ENCODE data around the gene SEC14L3. TPM values are rescaled to one million over a fixed set of nuclear protein-coding genes. Genes with fewer than 3 reads are reported as not detected.

Gene SEC14L3
- total and polyA plus RNA-seq, 2 donors (not counting 1 experiment from before 2014, with no cell fraction given) = not detected

GRCh38 chr22:30439836-30440235, 32.0 kb downstream of the SEC14L3 start:
- ChIA-PET CTCF (interaction anchor here (0.6 kb wide), 1 partner anchor 18 kb away, joined by 3 read pairs; no protein-coding TSS in a partner anchor), POLR2A (interaction anchor here (0.6 kb wide), 1 partner anchor 8 kb away, joined by 3 read pairs; no protein-coding TSS in a partner anchor)
- no peak overlapping the region for H3K4me3 Mint-ChIP-seq
- Histone ChIP-seq H3K36me3 (replicated peaks in 1 of 2; ENCODE audit: control extremely low read depth in 1 of 2, control insufficient read depth in 1 of 2, extremely low read depth in 1 of 2, insufficient read depth in 2 of 2, low read length in 1 of 2) (no peaks in the 10 kb centered on the region), H3K27me3 (replicated peaks in 1 of 4; ENCODE audit: control extremely low read depth in 1 of 4, control insufficient read depth in 3 of 4, insufficient read depth in 4 of 4, low read length in 3 of 4) (peaks cover 0 to 26% (median 1%) of the 10 kb centered on the region in 4 experiments), H3K79me2 (ENCODE audit: control insufficient read depth, insufficient read depth, low read length) (no peaks in the 10 kb centered on the region), H3K4me2 (replicated peaks; ENCODE audit: low read depth, low read length, poor library complexity, severe bottlenecking) (no peak overlapping the region), H3K9ac (ENCODE audit: low read length) (no peak overlapping the region), H3K4me3 (ENCODE audit: control extremely low read depth in 1 of 5, extremely low read depth in 1 of 5, insufficient read depth in 1 of 5, low read depth in 2 of 5, low read length in 4 of 5) (no peak overlapping the region), H3K4me1 (ENCODE audit: control insufficient read depth in 2 of 2, insufficient read depth in 2 of 2, low read length in 2 of 2) (peaks cover 17 to 23% of the 10 kb centered on the region in 2 donors), H3K9me3 (ENCODE audit: control extremely low read depth in 1 of 3, control insufficient read depth in 2 of 3, insufficient read depth in 1 of 3, low read length in 2 of 3) (peaks cover 0 to 33% (median 16%) of the 10 kb centered on the region in 3 donors), H4K20me1 (ENCODE audit: control insufficient read depth, insufficient read depth, low read length, poor library complexity, severe bottlenecking) (no peaks in the 10 kb centered on the region), H2AFZ (ENCODE audit: insufficient read depth, low read depth, low read length, poor library complexity, severe bottlenecking) (no peak overlapping the region), H3K27ac (ENCODE audit: low read length in 2 of 2) (no peak overlapping the region)
- peaks cover 21% of the 10 kb centered on the region for H3K4me1 Mint-ChIP-seq
- peaks cover 15% of the 10 kb centered on the region for H3K9me3 Mint-ChIP-seq (ENCODE audit: insufficient read depth)
- ATAC-seq (ENCODE audit: low read depth) (no peak), DNase-seq (no peak)
- H3K27me3 Mint-ChIP-seq = peaks cover 37% of the 10 kb centered on the region
- intact Hi-C loops (cut with micrococcal nuclease) = no loop called here
- no peak for TF ChIP-seq EZH2 (IDR thresholded peaks at IDR 0.05; ENCODE audit: borderline replicate concordance, insufficient read depth, low read depth, low read length, poor library complexity, severe bottlenecking)
- TF ChIP-seq CTCF (IDR thresholded peaks at IDR 0.05) = no peak
- 88% methylated on average over 10 of the region's 11 CpGs for WGBS (ENCODE audit: insufficient coverage)
- no peak overlapping the region for H3K27ac Mint-ChIP-seq

- peaks cover 33% of the 10 kb centered on the region for H3K27me3 Mint-ChIP-seq
- ChIA-PET CTCF (interaction anchor here (0.6 to 1.3 kb wide), 2 partner anchors 15 to 18 kb away, joined by 3 to 4 read pairs; no protein-coding TSS in a partner anchor), POLR2A (interaction anchor here (0.6 kb wide), 1 partner anchor 9 kb away, joined by 3 read pairs; no protein-coding TSS in a partner anchor)
- Histone ChIP-seq H4K20me1 (ENCODE audit: control insufficient read depth, insufficient read depth, low read length, poor library complexity, severe bottlenecking) (no peaks in the 10 kb centered on the region), H3K9ac (ENCODE audit: low read length) (no peak overlapping the region), H3K4me1 (ENCODE audit: control insufficient read depth in 2 of 2, insufficient read depth in 2 of 2, low read length in 2 of 2) (peaks cover 17 to 23% of the 10 kb centered on the region in 2 donors), H3K4me3 (ENCODE audit: control extremely low read depth in 1 of 5, extremely low read depth in 1 of 5, insufficient read depth in 1 of 5, low read depth in 2 of 5, low read length in 4 of 5) (no peak overlapping the region), H2AFZ (ENCODE audit: insufficient read depth, low read depth, low read length, poor library complexity, severe bottlenecking) (no peak overlapping the region), H3K9me3 (ENCODE audit: control extremely low read depth in 1 of 3, control insufficient read depth in 2 of 3, insufficient read depth in 1 of 3, low read length in 2 of 3) (peaks cover 0 to 36% (median 16%) of the 10 kb centered on the region in 3 donors), H3K79me2 (ENCODE audit: control insufficient read depth, insufficient read depth, low read length) (no peaks in the 10 kb centered on the region), H3K36me3 (replicated peaks in 1 of 2; ENCODE audit: control extremely low read depth in 1 of 2, control insufficient read depth in 1 of 2, extremely low read depth in 1 of 2, insufficient read depth in 2 of 2, low read length in 1 of 2) (no peaks in the 10 kb centered on the region), H3K4me2 (replicated peaks; ENCODE audit: low read depth, low read length, poor library complexity, severe bottlenecking) (no peak overlapping the region), H3K27me3 (replicated peaks in 1 of 4; ENCODE audit: control extremely low read depth in 1 of 4, control insufficient read depth in 3 of 4, insufficient read depth in 4 of 4, low read length in 3 of 4) (peaks cover 0 to 22% (median 1%) of the 10 kb centered on the region in 4 experiments), H3K27ac (ENCODE audit: low read length in 2 of 2) (no peak overlapping the region)
- H3K27ac Mint-ChIP-seq = no peak overlapping the region
- TF ChIP-seq CTCF (IDR thresholded peaks at IDR 0.05) (no peak), EZH2 (IDR thresholded peaks at IDR 0.05; ENCODE audit: borderline replicate concordance, insufficient read depth, low read depth, low read length, poor library complexity, severe bottlenecking) (no peak)
- H3K9me3 Mint-ChIP-seq (ENCODE audit: insufficient read depth) = peaks cover 15% of the 10 kb centered on the region
- no peak for DNase-seq
- intact Hi-C loops (cut with micrococcal nuclease) = no loop called here
- no peak overlapping the region for H3K4me3 Mint-ChIP-seq
- ATAC-seq (ENCODE audit: low read depth) = no peak
- peaks cover 24% of the 10 kb centered on the region for H3K4me1 Mint-ChIP-seq
- WGBS (ENCODE audit: insufficient coverage) = 92% methylated on average over 4 of the region's 4 CpGs
Observed at GRCh38 chr22:30439226-30439625, 32.6 kb downstream of the SEC14L3 start.
